ENCODE data around the gene HMMR. TPM values are rescaled to one million over a fixed set of nuclear protein-coding genes. Genes with fewer than 3 reads are reported as not detected.

HMMR gene
- total and polyA plus RNA-seq, 2 experiments from 2014 or later: 77.9 to 163 TPM

- Mint-ChIP-seq H3K27ac (peak overlapping the region; percentile 99), H3K9me3 (no peaks in the 10 kb centered on the region; the same call in 2 of the 3 replicates), H3K27me3 (ENCODE audit: insufficient read depth, low read depth, poor library complexity) (peaks cover 16% of the 10 kb centered on the region), H3K4me3 (peak overlapping the region; percentile 96), H3K4me1 (peaks cover 43% of the 10 kb centered on the region), H3K36me3 (ENCODE audit: low read depth) (peaks cover 31% of the 10 kb centered on the region)
- ATAC-seq: peak; percentile 3
- peaks cover 33% of the 10 kb centered on the region for H4K20me1 ChIP-seq (replicated peaks; ENCODE audit: insufficient read depth)
- peaks cover 42% of the 10 kb centered on the region for H3K4me1 ChIP-seq (ENCODE audit: insufficient read depth)
- no peaks in the 10 kb centered on the region for H3K27me3 ChIP-seq (ENCODE audit: insufficient read depth)
- H3K79me2 ChIP-seq (replicated peaks; ENCODE audit: insufficient read depth): peaks cover 62% of the 10 kb centered on the region
- TF ChIP-seq CTCF (conservative IDR thresholded peaks at IDR 0.05; ENCODE audit: low read depth in 2 of 2): no peak
- no peak for TF ChIP-seq ZNF331 (CRISPR knock-in tag; IDR thresholded peaks at IDR 0.05; ENCODE audit: low read depth)
- no peak for TF ChIP-seq REST (IDR thresholded peaks at IDR 0.05; ENCODE audit: unreplicated experiment)
- no peaks in the 10 kb centered on the region for H3K36me3 ChIP-seq (ENCODE audit: insufficient read depth)
- no peak overlapping the region for H2AFZ ChIP-seq
- peak overlapping the region; percentile 95 for H3K27ac ChIP-seq (ENCODE audit: low read depth)
- no peak for DNase-seq (ENCODE audit: low spot score)
- peak overlapping the region; percentile 58 for H3K4me3 ChIP-seq
- no peaks in the 10 kb centered on the region for H3K9me2 ChIP-seq (ENCODE audit: insufficient read depth)
- peak overlapping the region; percentile 76 for H3K4me2 ChIP-seq
- no peaks in the 10 kb centered on the region for H3F3A ChIP-seq (replicated peaks; ENCODE audit: low read depth)
Measured at GRCh38 chr5:163505049-163505367, 44.6 kb downstream of the HMMR start.

GRCh38 chr5:163505368-163506094 is 45.1 kb downstream of the HMMR start, which contains the start of gene MAT2B:
Gene MAT2B, plus strand, starts transcription at chr5:163505619. Its CDS starts 68 bp downstream, at chr5:163505687.
- Mint-ChIP-seq H3K27me3 (ENCODE audit: insufficient read depth, low read depth, poor library complexity) (peaks cover 17% of the 10 kb centered on the region), H3K4me1 (peaks cover 45% of the 10 kb centered on the region), H3K36me3 (ENCODE audit: low read depth) (peaks cover 33% of the 10 kb centered on the region), H3K9me3 (no peaks in the 10 kb centered on the region; the same call in 2 of the 3 replicates), H3K27ac (peak within 1 kb of the TSS; percentile 99), H3K4me3 (peak within 1 kb of the TSS; percentile 96)
- DNase-seq (ENCODE audit: low spot score): peak; percentile 98
- ATAC-seq: peak; percentile 93
- Histone ChIP-seq H4K20me1 (replicated peaks; ENCODE audit: insufficient read depth) (peaks cover 37% of the 10 kb centered on the region), H3K4me1 (ENCODE audit: insufficient read depth) (peaks cover 43% of the 10 kb centered on the region), H3F3A (replicated peaks; ENCODE audit: low read depth) (no peaks in the 10 kb centered on the region), H3K9me2 (ENCODE audit: insufficient read depth) (no peaks in the 10 kb centered on the region), H3K4me3 (peak within 1 kb of the TSS; percentile 58), H3K4me2 (peak within 1 kb of the TSS; percentile 89), H3K27me3 (ENCODE audit: insufficient read depth) (no peaks in the 10 kb centered on the region), H2AFZ (no peak within 1 kb of the TSS), H3K79me2 (replicated peaks; ENCODE audit: insufficient read depth) (peaks cover 67% of the 10 kb centered on the region), H3K36me3 (ENCODE audit: insufficient read depth) (no peaks in the 10 kb centered on the region), H3K27ac (ENCODE audit: low read depth) (peak within 1 kb of the TSS; percentile 95)
- TF ChIP-seq CREB1 (CRISPR knock-in tag; IDR thresholded peaks at IDR 0.05; ENCODE audit: low read depth) (peak; percentile 73), EZH2 (IDR thresholded peaks at IDR 0.05; ENCODE audit: low read depth, unreplicated experiment) (no peak), CTCF (conservative IDR thresholded peaks at IDR 0.05; ENCODE audit: low read depth in 2 of 2) (peak; percentile 50 to 65), REST (IDR thresholded peaks at IDR 0.05; ENCODE audit: unreplicated experiment) (no peak), EZH2phosphoT487 (IDR thresholded peaks at IDR 0.05; ENCODE audit: unreplicated experiment) (no peak), ZNF331 (CRISPR knock-in tag; IDR thresholded peaks at IDR 0.05; ENCODE audit: low read depth) (no peak), POLR2AphosphoS5 (IDR thresholded peaks at IDR 0.05; ENCODE audit: low read depth) (peak; percentile 94), STAT1 (IDR thresholded peaks at IDR 0.05; ENCODE audit: unreplicated experiment) (no peak), ZNF114 (CRISPR knock-in tag; IDR thresholded peaks at IDR 0.05) (no peak), JUNB (IDR thresholded peaks at IDR 0.05; ENCODE audit: unreplicated experiment) (no peak)

Data from GM23338 (cell line).